Keratinocyte (primary cell): ENCODE measurements around the gene PNKP. TPM values are rescaled to one million over a fixed set of nuclear protein-coding genes. Genes with fewer than 3 reads are reported as not detected.

Experiments used
- DNase-seq: peaks from one replicate; pipeline ENCODE4 v3.0.0-alpha.2; 2011; ENCODE audit warnings: low read depth, missing footprints, low spot score
- FAIRE-seq: peaks from 2 replicates; lab custom pipeline; 2011; peaks lifted over from hg19 to GRCh38; lab: Jason Lieb, UNC
- H2AFZ ChIP-seq: 2 replicates; pipeline ENCODE4 v1.6.0; 2012; ENCODE audit warnings: low read length, control low read depth, inconsistent platforms; ENCODE audit not compliant: control insufficient read depth
- H3K27ac ChIP-seq: 2 replicates; pipeline ENCODE4 v1.5.1; 2011; ENCODE audit warnings: low read length; ENCODE audit not compliant: control insufficient read depth, insufficient read depth
- H3K27me3 ChIP-seq: 3 replicates; pipeline ENCODE4 v1.6.0; 2011; ENCODE audit warnings: low read length; ENCODE audit not compliant: control insufficient read depth, insufficient read depth; ENCODE audit errors: extremely low read depth
- H3K36me3 ChIP-seq, 2 experiments: 2 replicates in 1 of 2; 3 replicates in 1 of 2; pipeline ENCODE4 v1.5.1; 2011; ENCODE audit warnings: low read length in 2 of 2, mild to moderate bottlenecking in 1 of 2; ENCODE audit not compliant: control insufficient read depth in 2 of 2, insufficient read depth in 2 of 2; ENCODE audit errors: extremely low read depth in 1 of 2
- H3K4me1 ChIP-seq: 3 replicates; pipeline ENCODE4 v1.5.1; 2011; ENCODE audit warnings: low read length; ENCODE audit not compliant: control insufficient read depth, insufficient read depth; ENCODE audit errors: extremely low read depth
- H3K4me2 ChIP-seq: 3 replicates; pipeline ENCODE4 v1.6.0; 2011; ENCODE audit warnings: low read depth, low read length; ENCODE audit not compliant: control insufficient read depth, insufficient read depth; ENCODE audit errors: extremely low read depth
- H3K4me3 ChIP-seq, 3 experiments: fragments of 200-600 bp in 1 of 3; sonication (generic) in 1 of 3; 2 replicates in 2 of 3; 3 replicates in 1 of 3; pipeline ENCODE4 v1.5.1; 2011 to 2016; ENCODE audit warnings: low read length in 3 of 3, mild to moderate bottlenecking in 3 of 3, control low read depth in 2 of 3, inconsistent platforms in 1 of 3, low read depth in 1 of 3, mixed read lengths in 1 of 3, mixed run types in 1 of 3, moderate library complexity in 1 of 3; ENCODE audit not compliant: control insufficient read depth in 2 of 3, insufficient read depth in 2 of 3; ENCODE audit errors: extremely low read depth in 1 of 3
- H3K79me2 ChIP-seq: 2 replicates; pipeline ENCODE4 v1.6.0; 2012; ENCODE audit warnings: low read length; ENCODE audit not compliant: control insufficient read depth, insufficient read depth
- H3K9ac ChIP-seq: 3 replicates; pipeline ENCODE4 v1.6.0; 2011; ENCODE audit warnings: low read length; ENCODE audit not compliant: control insufficient read depth, insufficient read depth; ENCODE audit errors: extremely low read depth
- H3K9me1 ChIP-seq: 3 replicates; pipeline ENCODE4 v1.6.0; 2011; ENCODE audit warnings: low read length; ENCODE audit not compliant: control insufficient read depth, insufficient read depth; ENCODE audit errors: extremely low read depth
- H3K9me3 ChIP-seq: 2 replicates; pipeline ENCODE4 v1.5.1; 2012; ENCODE audit warnings: low read depth, low read length; ENCODE audit not compliant: control insufficient read depth
- H4K20me1 ChIP-seq: 3 replicates; pipeline ENCODE4 v1.6.0; 2011; ENCODE audit warnings: low read length; ENCODE audit not compliant: control insufficient read depth, insufficient read depth; ENCODE audit errors: extremely low read depth
- CTCF ChIP-seq, 3 experiments: IDR thresholded peaks in 1 of 3; conservative IDR thresholded peaks in 1 of 3; optimal IDR thresholded peaks in 1 of 3; 2 replicates in 2 of 3; 3 replicates in 1 of 3; pipeline versions ENCODE3 to v1.5.1; 2011; ENCODE audit warnings: low read length in 3 of 3, mild to moderate bottlenecking in 3 of 3, moderate library complexity in 2 of 3, control low read depth in 1 of 3, inconsistent platforms in 1 of 3; ENCODE audit not compliant: insufficient read depth in 2 of 3; ENCODE audit errors: extremely low read depth in 1 of 3
- EZH2 ChIP-seq: IDR thresholded peaks from one replicate; pipeline ENCODE4 v1.6.1; 2012; ENCODE audit warnings: inconsistent platforms, mild to moderate bottlenecking, low read length, moderate library complexity
- dilution Hi-C: fragments of 300-500 bp; cut with MboI; formaldehyde crosslinking; loops from one replicate; pipeline ENCODE4 v1.7.0; 2020; ENCODE audit warnings: low sequenced_read_pairs; ENCODE audit not compliant: extremely low pct_ligation_motif_present
- polyA plus RNA-seq, 5 experiments: library from polyadenylated mRNA; depleted of rRNA in 3 of 5; stranded (reverse) in 3 of 5; stranded (forward) in 1 of 5; unstranded in 1 of 5; fragments of >200 nt; gene quantifications; 1 replicate in 1 of 5; 2 replicates in 3 of 5; 3 replicates in 1 of 5; pipeline versions ENCODE4 v1.2.1 to v1.2.3, GENCODE V29; 2011 to 2012; ENCODE audit warnings: missing spikeins in 2 of 5, low read depth in 1 of 5, low replicate concordance in 1 of 5

PNKP gene
- polyA plus RNA-seq, 1 donor (not counting 4 experiments of a cell fraction or from before 2014, with no cell fraction given), result 19.3 TPM

- H3K79me2 ChIP-seq, result no peaks in the 10 kb centered on the region
- H3K4me3 ChIP-seq, result no peak overlapping the region
- H3K36me3 ChIP-seq, result peaks cover 23 to 51% of the 10 kb centered on the region in 2 experiments
- no peaks in the 10 kb centered on the region for H3K4me1 ChIP-seq
- dilution Hi-C loops, result no loop called here
- FAIRE-seq (no peak), DNase-seq (no peak)
- no peaks in the 10 kb centered on the region for H3K9me3 ChIP-seq
- H4K20me1 ChIP-seq, result no peaks in the 10 kb centered on the region
- H2AFZ ChIP-seq, result no peak overlapping the region
- no peaks in the 10 kb centered on the region for H3K9me1 ChIP-seq
- no peaks in the 10 kb centered on the region for H3K27me3 ChIP-seq
- no peak overlapping the region for H3K27ac ChIP-seq
- H3K4me2 ChIP-seq, result no peak overlapping the region
- H3K9ac ChIP-seq, result no peak overlapping the region
- TF ChIP-seq CTCF (optimal IDR thresholded peaks at IDR 0.05 in 1 of 3, IDR thresholded peaks at IDR 0.05 in 1 of 3, conservative IDR thresholded peaks at IDR 0.05 in 1 of 3; ENCODE audit: extremely low read depth in 1 of 3, insufficient read depth in 2 of 3, low read length in 3 of 3), result no peak
- TF ChIP-seq EZH2, result no peak
Observed at GRCh38 chr19:49833599-49833998, 33.8 kb downstream of the PNKP start.

- FAIRE-seq, result no peak
- no peak overlapping the region for H2AFZ ChIP-seq
- H3K4me2 ChIP-seq, result no peak overlapping the region
- no peaks in the 10 kb centered on the region for H3K27me3 ChIP-seq
- no peaks in the 10 kb centered on the region for H3K9me1 ChIP-seq
- H3K4me3 ChIP-seq, result no peak overlapping the region
- no peaks in the 10 kb centered on the region for H3K9me3 ChIP-seq
- dilution Hi-C loops, result no loop called here
- no peak for TF ChIP-seq CTCF (optimal IDR thresholded peaks at IDR 0.05 in 1 of 3, IDR thresholded peaks at IDR 0.05 in 1 of 3, conservative IDR thresholded peaks at IDR 0.05 in 1 of 3; ENCODE audit: extremely low read depth in 1 of 3, insufficient read depth in 2 of 3, low read length in 3 of 3)
- no peak for TF ChIP-seq EZH2
- peaks cover 19 to 47% of the 10 kb centered on the region in 2 experiments for H3K36me3 ChIP-seq
- no peak overlapping the region for H3K9ac ChIP-seq
- no peaks in the 10 kb centered on the region for H3K4me1 ChIP-seq
- no peaks in the 10 kb centered on the region for H4K20me1 ChIP-seq
- DNase-seq, result no peak
- H3K27ac ChIP-seq, result no peak overlapping the region
- no peaks in the 10 kb centered on the region for H3K79me2 ChIP-seq
Observed at GRCh38 chr19:49832556-49832955, 34.8 kb downstream of the PNKP start.
